Fibroblast of lung (primary cell): ENCODE results near the gene TCTN1. TPM values are rescaled to one million over a fixed set of nuclear protein-coding genes. Genes with fewer than 3 reads are reported as not detected.

Experiments used
- DNase-seq, 2 donors: peaks; one replicate each; pipeline versions ENCODE4 v3.0.0 to v3.0.0-alpha.2; 2010; ENCODE audit warnings: low read depth in 2 of 2
- H2AFZ ChIP-seq: 2 replicates; pipeline ENCODE4 v1.5.1; 2012; ENCODE audit warnings: low read length, control low read depth, inconsistent platforms
- H3K27ac ChIP-seq: 2 replicates; pipeline ENCODE4 v1.5.1; 2011; ENCODE audit warnings: low read length, control low read depth; ENCODE audit not compliant: insufficient read depth
- H3K27me3 ChIP-seq: 2 replicates; pipeline ENCODE4 v1.5.1; 2011; ENCODE audit warnings: mild to moderate bottlenecking, low read length; ENCODE audit not compliant: control insufficient read depth, insufficient read depth
- H3K36me3 ChIP-seq: 2 replicates; pipeline ENCODE4 v1.5.1; 2011; ENCODE audit warnings: low read length; ENCODE audit not compliant: control insufficient read depth, insufficient read depth
- H3K4me1 ChIP-seq: 2 replicates; pipeline ENCODE4 v1.5.1; 2011; ENCODE audit warnings: low read length; ENCODE audit not compliant: control insufficient read depth, insufficient read depth; ENCODE audit errors: extremely low read depth
- H3K4me2 ChIP-seq: 2 replicates; pipeline ENCODE4 v1.5.1; 2011; ENCODE audit warnings: low read length, control low read depth; ENCODE audit not compliant: insufficient read depth; ENCODE audit errors: extremely low read depth
- H3K4me3 ChIP-seq, 4 experiments: fragments of 200-600 bp in 1 of 4; sonication (generic) in 1 of 4; replicated peaks in 1 of 4; 2 replicates each; pipeline ENCODE4 v1.5.1; 2011 to 2016; ENCODE audit warnings: low read length in 4 of 4, low read depth in 3 of 4, mild to moderate bottlenecking in 3 of 4, control low read depth in 2 of 4, inconsistent platforms in 1 of 4, mixed read lengths in 1 of 4; ENCODE audit not compliant: insufficient read depth in 1 of 4; ENCODE audit errors: control extremely low read depth in 1 of 4
- H3K79me2 ChIP-seq: 2 replicates; pipeline ENCODE4 v1.5.1; 2012; ENCODE audit warnings: mild to moderate bottlenecking, low read length, inconsistent platforms; ENCODE audit not compliant: control insufficient read depth, insufficient read depth
- H3K9ac ChIP-seq: 2 replicates; pipeline ENCODE4 v1.5.1; 2011; ENCODE audit warnings: mild to moderate bottlenecking, low read length, control low read depth; ENCODE audit not compliant: insufficient read depth
- H3K9me3 ChIP-seq: 2 replicates; pipeline ENCODE4 v1.5.1; 2012; ENCODE audit warnings: low read depth, low read length; ENCODE audit not compliant: control insufficient read depth, insufficient read depth
- H4K20me1 ChIP-seq: 2 replicates; pipeline ENCODE4 v1.5.1; 2011; ENCODE audit warnings: low read length; ENCODE audit not compliant: control insufficient read depth, insufficient read depth; ENCODE audit errors: extremely low read depth
- EZH2 ChIP-seq: IDR thresholded peaks from 2 replicates; pipeline ENCODE4 v1.5.1; 2012; ENCODE audit warnings: low read length, control low read depth, mild to moderate bottlenecking; ENCODE audit errors: missing control alignments
- polyA plus RNA-seq, 2 donors: library from polyadenylated mRNA; depleted of rRNA in 1 of 2; stranded (reverse) in 1 of 2; unstranded in 1 of 2; fragments of >200 nt; gene quantifications; 2 replicates each; pipeline ENCODE4 v1.2.1, GENCODE V29; 2011 to 2012; ENCODE audit warnings: missing spikeins in 1 of 2
- total RNA-seq: library from RNA; depleted of rRNA; stranded (reverse); fragments of >200 nt; gene quantifications from 2 replicates; pipeline ENCODE4 v1.2.1, GENCODE V29; 2014
- TF ChIP-seq, protein P1 (sequence below), 2 donors: IDR thresholded peaks in 1 of 2; conservative IDR thresholded peaks in 1 of 2; 1 replicate in 1 of 2; 2 replicates in 1 of 2; pipeline ENCODE4 v1.5.1; 2011 to 2012; ENCODE audit warnings: low read length in 2 of 2, control low read depth in 1 of 2, inconsistent platforms in 1 of 2, low read depth in 1 of 2, mild to moderate bottlenecking in 1 of 2

The TCTN1 gene
- total and polyA plus RNA-seq, 2 donors (not counting 1 experiment from before 2014, with no cell fraction given) = 25.0 to 27.4 TPM

DNA sequence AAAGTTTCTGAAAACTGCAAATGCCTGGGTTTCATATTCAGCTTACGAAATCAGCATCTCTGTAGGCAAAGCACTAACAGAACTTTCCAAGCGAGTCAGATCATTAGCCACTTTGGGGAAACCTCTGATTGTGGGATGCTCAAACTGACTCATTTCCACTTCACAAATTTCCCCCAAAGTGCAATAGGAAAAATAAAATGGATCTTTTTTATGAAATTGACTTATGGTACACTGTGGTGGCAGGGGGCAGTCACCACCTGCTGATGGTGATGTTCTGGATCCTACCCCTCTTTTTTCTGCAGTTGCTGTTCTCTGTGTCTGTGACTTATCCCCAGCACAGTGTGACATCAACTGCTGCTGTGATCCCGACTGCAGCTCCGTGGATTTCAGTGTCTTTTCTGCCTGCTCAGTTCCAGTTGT lies 5.6 kb downstream of the TCTN1 start:
- Histone ChIP-seq H3K4me1 (no peaks in the 10 kb centered on the region), H3K9ac (no peak overlapping the region), H3K79me2 (no peaks in the 10 kb centered on the region), H3K4me3 (no peak overlapping the region), H3K27ac (no peak overlapping the region), H3K9me3 (no peaks in the 10 kb centered on the region), H2AFZ (no peak overlapping the region), H4K20me1 (no peaks in the 10 kb centered on the region), H3K27me3 (no peaks in the 10 kb centered on the region), H3K36me3 (no peaks in the 10 kb centered on the region), H3K4me2 (no peak overlapping the region)
- no peak for DNase-seq
- TF ChIP-seq, protein P1, sequence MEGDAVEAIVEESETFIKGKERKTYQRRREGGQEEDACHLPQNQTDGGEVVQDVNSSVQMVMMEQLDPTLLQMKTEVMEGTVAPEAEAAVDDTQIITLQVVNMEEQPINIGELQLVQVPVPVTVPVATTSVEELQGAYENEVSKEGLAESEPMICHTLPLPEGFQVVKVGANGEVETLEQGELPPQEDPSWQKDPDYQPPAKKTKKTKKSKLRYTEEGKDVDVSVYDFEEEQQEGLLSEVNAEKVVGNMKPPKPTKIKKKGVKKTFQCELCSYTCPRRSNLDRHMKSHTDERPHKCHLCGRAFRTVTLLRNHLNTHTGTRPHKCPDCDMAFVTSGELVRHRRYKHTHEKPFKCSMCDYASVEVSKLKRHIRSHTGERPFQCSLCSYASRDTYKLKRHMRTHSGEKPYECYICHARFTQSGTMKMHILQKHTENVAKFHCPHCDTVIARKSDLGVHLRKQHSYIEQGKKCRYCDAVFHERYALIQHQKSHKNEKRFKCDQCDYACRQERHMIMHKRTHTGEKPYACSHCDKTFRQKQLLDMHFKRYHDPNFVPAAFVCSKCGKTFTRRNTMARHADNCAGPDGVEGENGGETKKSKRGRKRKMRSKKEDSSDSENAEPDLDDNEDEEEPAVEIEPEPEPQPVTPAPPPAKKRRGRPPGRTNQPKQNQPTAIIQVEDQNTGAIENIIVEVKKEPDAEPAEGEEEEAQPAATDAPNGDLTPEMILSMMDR (conservative IDR thresholded peaks at IDR 0.05 in 1 of 2, IDR thresholded peaks at IDR 0.05 in 1 of 2; ENCODE audit: low read depth in 1 of 2, low read length in 2 of 2) = no peak
- TF ChIP-seq EZH2 = no peak

DNA sequence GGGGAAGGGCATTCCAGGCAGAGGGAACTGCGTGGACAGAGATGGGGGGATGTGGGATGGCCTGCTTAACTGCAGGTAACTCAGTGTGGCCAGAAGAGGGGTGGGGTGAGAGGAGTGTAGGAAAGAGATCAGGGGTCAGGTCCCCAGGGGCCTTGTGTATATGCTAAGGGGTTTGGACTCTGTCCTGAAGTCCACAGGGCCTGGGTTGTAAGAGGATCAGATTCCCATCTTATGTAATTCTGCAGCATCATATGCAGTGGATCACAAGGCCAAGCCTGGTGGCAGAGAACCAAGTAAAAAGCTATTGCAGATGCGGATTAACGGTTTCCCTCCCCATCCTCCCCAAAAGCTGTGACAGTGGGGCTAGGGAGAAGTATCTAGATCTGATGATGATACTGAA lies 8.7 kb downstream of the TCTN1 start:
- H3K9me3 ChIP-seq = no peaks in the 10 kb centered on the region
- no peak overlapping the region for H3K27ac ChIP-seq
- no peaks in the 10 kb centered on the region for H3K36me3 ChIP-seq
- H3K4me2 ChIP-seq = no peak overlapping the region
- TF ChIP-seq, protein P1 (conservative IDR thresholded peaks at IDR 0.05 in 1 of 2, IDR thresholded peaks at IDR 0.05 in 1 of 2; ENCODE audit: low read depth in 1 of 2, low read length in 2 of 2) = no peak
- H3K4me3 ChIP-seq = no peak overlapping the region
- no peak overlapping the region for H2AFZ ChIP-seq
- no peak overlapping the region for H3K9ac ChIP-seq
- DNase-seq = peak in 1 of 2 donors; percentile 21
- H3K79me2 ChIP-seq = no peaks in the 10 kb centered on the region
- no peaks in the 10 kb centered on the region for H3K4me1 ChIP-seq
- H4K20me1 ChIP-seq = no peaks in the 10 kb centered on the region
- no peaks in the 10 kb centered on the region for H3K27me3 ChIP-seq

DNA sequence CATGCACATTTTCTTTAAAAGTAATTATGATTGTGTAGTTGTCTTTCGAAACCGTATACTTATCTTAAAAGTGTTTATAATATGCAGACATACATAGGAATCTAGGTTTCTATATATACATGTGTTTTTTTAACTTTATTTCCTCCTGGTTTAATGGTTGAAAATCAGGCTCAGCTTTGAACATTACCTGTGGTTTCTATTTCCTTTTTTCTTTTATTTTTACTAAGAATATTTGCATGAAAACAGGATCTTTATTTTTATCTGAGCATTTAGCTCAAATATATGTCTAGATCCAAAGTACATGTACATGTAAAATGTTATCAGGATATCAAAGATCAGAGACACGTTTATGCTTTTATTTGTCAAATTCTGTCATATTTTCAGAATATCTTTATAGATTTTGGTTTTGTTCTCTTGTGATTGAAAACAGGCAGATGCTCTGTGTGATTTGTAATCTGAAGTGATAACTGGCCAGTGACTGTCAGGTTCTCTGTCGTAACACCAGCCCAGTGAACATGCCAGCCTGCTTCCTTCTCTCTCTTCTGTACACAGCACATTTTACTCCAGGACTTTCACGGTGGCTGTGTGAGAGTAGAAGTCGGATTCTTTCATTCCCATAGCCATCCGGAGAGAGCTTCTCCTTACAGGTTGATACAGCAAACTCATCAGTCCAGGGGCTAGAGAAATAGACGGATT lies 13.7 kb downstream of the TCTN1 start:
- Histone ChIP-seq H4K20me1 (no peaks in the 10 kb centered on the region), H3K4me3 (no peak overlapping the region), H3K4me1 (no peaks in the 10 kb centered on the region), H3K27ac (no peak overlapping the region), H3K9ac (no peak overlapping the region), H3K4me2 (no peak overlapping the region), H2AFZ (no peak overlapping the region), H3K9me3 (no peaks in the 10 kb centered on the region), H3K27me3 (no peaks in the 10 kb centered on the region), H3K79me2 (no peaks in the 10 kb centered on the region), H3K36me3 (no peaks in the 10 kb centered on the region)
- TF ChIP-seq, protein P1 (conservative IDR thresholded peaks at IDR 0.05 in 1 of 2, IDR thresholded peaks at IDR 0.05 in 1 of 2; ENCODE audit: low read depth in 1 of 2, low read length in 2 of 2) = no peak
- no peak for TF ChIP-seq EZH2
- DNase-seq = no peak
